NB4 (cell line): ENCODE results near the gene NUDT7.

ENCODE experiments used
- CTCF ChIP-seq: IDR thresholded peaks from one replicate; pipeline ENCODE4 v1.5.1; 2012; ENCODE audit warnings: low read depth, low read length
- MAX ChIP-seq: IDR thresholded peaks from 2 replicates; pipeline ENCODE4 v1.6.1; 2011; ENCODE audit warnings: low read depth, low read length

- no peak for TF ChIP-seq CTCF
- no peak for TF ChIP-seq MAX
Measured at GRCh38 chr16:77763994-77764393, 41.7 kb downstream of the NUDT7 start.
